ENCODE data around the gene AHCYL2.
"Not testable (repeated sequence)": the region's sequence is repeated elsewhere in the genome, so short reads cannot be mapped to it uniquely, and the experiment has no call there.

AHCYL2 gene

GRCh38 chr7:129348023-129348740 lies 123.4 kb downstream of the AHCYL2 start:
- TF ChIP-seq CTCF (IDR thresholded peaks at IDR 0.05), result no peak
- Histone ChIP-seq H3K9me3 (no peaks in the 10 kb centered on the region), H3K27ac (no peak overlapping the region), H3K36me3 (no peaks in the 10 kb centered on the region), H3K4me3 (ENCODE audit: low read depth in 1 of 2, low read length in 1 of 2) (no peak overlapping the region), H3K27me3 (no peaks in the 10 kb centered on the region), H3K4me1 (ENCODE audit: control insufficient read depth in 1 of 2, insufficient read depth in 1 of 2, low read depth in 1 of 2, low read length in 1 of 2) (no peaks in the 10 kb centered on the region)

GRCh38 chr7:129351320-129351719 lies 126.5 kb downstream of the AHCYL2 start:
- TF ChIP-seq CTCF (IDR thresholded peaks at IDR 0.05), result no peak
- H3K4me1 ChIP-seq (ENCODE audit: control insufficient read depth in 1 of 2, insufficient read depth in 1 of 2, low read depth in 1 of 2, low read length in 1 of 2), result peaks cover 0 to 7% of the 10 kb centered on the region in 2 experiments
- H3K27me3 ChIP-seq, result no peaks in the 10 kb centered on the region
- H3K27ac ChIP-seq, result no peak overlapping the region
- no peaks in the 10 kb centered on the region for H3K9me3 ChIP-seq
- no peaks in the 10 kb centered on the region for H3K36me3 ChIP-seq
- H3K4me3 ChIP-seq (ENCODE audit: low read depth in 1 of 2, low read length in 1 of 2), result no peak overlapping the region

- not testable (repeated sequence) for H3K27me3 ChIP-seq; H3K4me3 ChIP-seq (ENCODE audit: low read depth in 1 of 2, low read length in 1 of 2); H3K4me1 ChIP-seq (ENCODE audit: control insufficient read depth in 1 of 2, insufficient read depth in 1 of 2, low read depth in 1 of 2, low read length in 1 of 2); H3K36me3 ChIP-seq; H3K9me3 ChIP-seq; H3K27ac ChIP-seq
Measured at GRCh38 chr7:129353104-129353503, 128.3 kb downstream of the AHCYL2 start.

GRCh38 chr7:129354428-129355157 lies 129.8 kb downstream of the AHCYL2 start:
- Histone ChIP-seq H3K36me3 (no peaks in the 10 kb centered on the region), H3K27ac (no peak overlapping the region), H3K4me3 (ENCODE audit: low read depth in 1 of 2, low read length in 1 of 2) (no peak overlapping the region), H3K27me3 (no peaks in the 10 kb centered on the region), H3K9me3 (no peaks in the 10 kb centered on the region), H3K4me1 (ENCODE audit: control insufficient read depth in 1 of 2, insufficient read depth in 1 of 2, low read depth in 1 of 2, low read length in 1 of 2) (peaks cover 0 to 7% of the 10 kb centered on the region in 2 experiments)
- no peak for TF ChIP-seq CTCF (IDR thresholded peaks at IDR 0.05)

GRCh38 chr7:129356176-129356575 lies 131.3 kb downstream of the AHCYL2 start:
- Histone ChIP-seq H3K4me3 (ENCODE audit: low read depth in 1 of 2, low read length in 1 of 2) (no peak overlapping the region), H3K36me3 (no peaks in the 10 kb centered on the region), H3K27me3 (no peaks in the 10 kb centered on the region), H3K4me1 (ENCODE audit: control insufficient read depth in 1 of 2, insufficient read depth in 1 of 2, low read depth in 1 of 2, low read length in 1 of 2) (peaks cover 0 to 7% of the 10 kb centered on the region in 2 experiments), H3K9me3 (no peaks in the 10 kb centered on the region), H3K27ac (no peak overlapping the region)
- no peak for TF ChIP-seq CTCF (IDR thresholded peaks at IDR 0.05)

- Histone ChIP-seq H3K9me3 (no peaks in the 10 kb centered on the region), H3K36me3 (no peaks in the 10 kb centered on the region), H3K27ac (no peak overlapping the region), H3K4me1 (ENCODE audit: control insufficient read depth in 1 of 2, insufficient read depth in 1 of 2, low read depth in 1 of 2, low read length in 1 of 2) (peaks cover 0 to 7% of the 10 kb centered on the region in 2 experiments), H3K4me3 (ENCODE audit: low read depth in 1 of 2, low read length in 1 of 2) (no peak overlapping the region), H3K27me3 (no peaks in the 10 kb centered on the region)
- TF ChIP-seq CTCF (IDR thresholded peaks at IDR 0.05), result no peak
Measured at GRCh38 chr7:129359176-129359575, 134.3 kb downstream of the AHCYL2 start.

All from neutrophil (primary cell).